OCI-LY7 (cell line): ENCODE measurements around the gene PBX1.

Experiments used
- EZH2phosphoT487 ChIP-seq: fragments of 200-600 bp; sonication (generic); IDR thresholded peaks from 2 replicates; pipeline ENCODE4 v1.6.1; 2018; ENCODE audit warnings: low read depth, borderline replicate concordance, mild to moderate bottlenecking, mixed run types, antibody characterized with exemption, low read length, moderate library complexity, mixed read lengths
- TF ChIP-seq, protein P1 (sequence below): fragments of 200-600 bp; sonication (generic); conservative IDR thresholded peaks from 2 replicates; pipeline ENCODE4 v1.5.1; 2014; ENCODE audit warnings: mild to moderate bottlenecking, antibody characterized with exemption, low read length, moderate library complexity, mixed read lengths

DNA sequence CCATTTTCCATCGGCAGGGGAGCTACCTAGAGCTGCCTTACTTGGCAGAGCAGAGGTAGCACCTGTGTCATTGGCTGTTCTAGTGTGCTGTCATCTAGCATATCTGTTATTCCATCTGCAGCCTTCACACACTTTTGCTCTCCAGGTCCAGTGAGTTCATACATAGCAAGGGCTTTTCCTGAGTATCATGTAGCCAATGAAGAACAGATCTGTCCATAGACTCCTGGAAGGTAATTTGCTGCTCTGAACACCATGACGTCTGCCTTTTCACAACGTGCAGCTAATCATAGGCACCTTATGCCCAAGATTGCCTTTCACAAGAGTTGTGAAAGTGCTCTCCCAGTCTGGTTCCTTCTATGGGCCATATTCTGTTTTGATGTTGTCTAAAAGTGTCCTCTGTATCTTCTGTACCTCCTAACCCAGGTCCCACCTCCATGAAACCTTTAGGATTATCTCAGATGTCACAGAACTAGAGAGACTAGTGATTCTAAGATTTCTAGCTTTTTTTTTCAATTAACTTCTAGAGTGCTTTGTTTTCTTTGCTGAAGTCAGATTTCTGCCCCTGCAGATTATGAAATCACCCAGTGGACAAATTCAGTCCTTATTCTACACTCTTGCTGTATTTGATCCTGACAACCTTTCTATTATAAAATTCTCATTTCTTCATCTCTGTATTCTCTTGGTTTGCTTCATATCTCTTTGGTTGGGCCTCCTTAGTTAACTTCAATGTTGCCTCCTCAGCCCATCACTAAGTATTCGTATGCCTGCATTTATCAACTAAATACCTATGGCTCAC is 134.8 kb downstream of the PBX1 start:
- TF ChIP-seq, protein P1, sequence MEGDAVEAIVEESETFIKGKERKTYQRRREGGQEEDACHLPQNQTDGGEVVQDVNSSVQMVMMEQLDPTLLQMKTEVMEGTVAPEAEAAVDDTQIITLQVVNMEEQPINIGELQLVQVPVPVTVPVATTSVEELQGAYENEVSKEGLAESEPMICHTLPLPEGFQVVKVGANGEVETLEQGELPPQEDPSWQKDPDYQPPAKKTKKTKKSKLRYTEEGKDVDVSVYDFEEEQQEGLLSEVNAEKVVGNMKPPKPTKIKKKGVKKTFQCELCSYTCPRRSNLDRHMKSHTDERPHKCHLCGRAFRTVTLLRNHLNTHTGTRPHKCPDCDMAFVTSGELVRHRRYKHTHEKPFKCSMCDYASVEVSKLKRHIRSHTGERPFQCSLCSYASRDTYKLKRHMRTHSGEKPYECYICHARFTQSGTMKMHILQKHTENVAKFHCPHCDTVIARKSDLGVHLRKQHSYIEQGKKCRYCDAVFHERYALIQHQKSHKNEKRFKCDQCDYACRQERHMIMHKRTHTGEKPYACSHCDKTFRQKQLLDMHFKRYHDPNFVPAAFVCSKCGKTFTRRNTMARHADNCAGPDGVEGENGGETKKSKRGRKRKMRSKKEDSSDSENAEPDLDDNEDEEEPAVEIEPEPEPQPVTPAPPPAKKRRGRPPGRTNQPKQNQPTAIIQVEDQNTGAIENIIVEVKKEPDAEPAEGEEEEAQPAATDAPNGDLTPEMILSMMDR, result no peak
- no peak for TF ChIP-seq EZH2phosphoT487
